HG02852 (cell line): ENCODE data around the gene LRCH3.

ENCODE experiments used
- ATAC-seq: cut with Tn5 transposase; IDR thresholded peaks from one replicate; pipeline ENCODE4 v1.9.1; 2021; ENCODE audit warnings: mild to moderate bottlenecking, moderate library complexity; ENCODE audit not compliant: unreplicated experiment

LRCH3 gene

DNA sequence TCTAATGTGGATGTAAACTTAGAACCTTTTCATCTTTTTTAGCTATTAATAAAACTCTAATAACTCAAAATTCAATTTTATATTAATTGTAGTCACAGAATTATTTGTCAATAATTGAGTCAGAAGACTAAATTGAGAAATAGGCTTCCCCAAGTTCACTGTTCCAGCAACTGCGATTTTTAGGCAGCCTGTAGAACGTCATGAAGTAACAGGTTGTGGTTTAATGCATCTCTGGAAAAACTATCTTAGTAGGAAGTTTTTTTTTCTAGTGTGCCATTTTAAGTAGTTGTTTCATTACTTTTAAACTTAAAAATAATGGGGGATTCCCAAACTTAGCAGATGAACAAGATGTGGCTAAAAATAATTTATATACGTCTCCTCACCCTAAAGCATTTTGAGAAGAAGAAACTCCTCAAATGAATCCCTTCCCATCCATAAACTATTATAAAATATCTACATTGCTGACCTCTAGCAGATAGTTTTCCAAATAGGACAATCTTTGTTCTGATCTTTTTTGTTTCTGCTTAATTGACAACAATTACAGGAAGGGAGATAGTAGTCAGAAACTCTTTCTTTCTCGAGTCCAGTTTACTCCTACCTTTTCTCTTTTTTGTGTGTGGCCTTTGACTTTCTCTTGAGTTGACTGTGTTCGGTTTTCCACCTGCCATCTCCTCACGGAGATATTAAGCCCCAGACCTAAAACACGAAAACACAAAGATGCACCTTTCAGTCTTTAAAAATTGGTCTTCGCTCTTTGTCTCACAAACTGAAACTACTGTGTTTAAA lies 43.1 kb downstream of the LRCH3 start:
- no peak for ATAC-seq

DNA sequence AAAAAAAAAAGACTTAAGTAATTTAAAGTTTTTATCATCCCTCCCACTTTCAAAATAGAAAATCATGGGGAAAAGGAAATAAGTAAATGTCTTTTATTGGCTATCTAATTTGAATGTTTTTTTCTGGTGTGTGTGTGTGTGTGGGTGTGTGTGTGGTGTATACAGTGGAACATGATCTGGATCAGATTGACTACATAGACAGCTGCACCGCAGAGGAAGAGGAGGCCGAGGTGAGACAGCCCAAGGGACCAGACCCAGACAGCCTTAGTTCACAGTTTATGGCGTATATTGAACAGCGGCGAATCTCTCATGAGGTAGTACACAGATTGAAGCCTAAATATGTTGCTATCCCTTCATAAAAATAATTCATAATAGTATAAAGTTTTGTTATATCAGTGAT lies 44.5 kb downstream of the LRCH3 start:
- ATAC-seq, result no peak

DNA sequence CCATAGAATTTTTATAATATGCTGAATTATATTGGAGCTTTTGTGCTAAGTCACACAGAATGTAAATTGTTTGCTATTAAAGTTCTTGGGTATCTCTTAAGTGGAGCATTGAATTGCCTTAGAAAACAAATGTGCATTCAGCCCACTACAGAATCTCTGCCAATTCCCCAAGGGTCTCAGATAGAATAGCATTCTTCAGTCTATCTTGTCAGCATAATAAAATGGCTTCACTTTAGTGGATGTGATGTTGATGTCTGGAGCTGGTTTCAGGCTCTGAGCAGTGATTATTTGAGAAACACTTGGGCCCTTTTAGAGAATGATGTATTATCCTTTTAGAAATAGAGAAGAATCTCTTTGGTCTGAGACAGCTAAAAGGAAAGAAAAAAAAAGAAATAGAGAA lies 45.2 kb downstream of the LRCH3 start:
- ATAC-seq, result no peak

DNA sequence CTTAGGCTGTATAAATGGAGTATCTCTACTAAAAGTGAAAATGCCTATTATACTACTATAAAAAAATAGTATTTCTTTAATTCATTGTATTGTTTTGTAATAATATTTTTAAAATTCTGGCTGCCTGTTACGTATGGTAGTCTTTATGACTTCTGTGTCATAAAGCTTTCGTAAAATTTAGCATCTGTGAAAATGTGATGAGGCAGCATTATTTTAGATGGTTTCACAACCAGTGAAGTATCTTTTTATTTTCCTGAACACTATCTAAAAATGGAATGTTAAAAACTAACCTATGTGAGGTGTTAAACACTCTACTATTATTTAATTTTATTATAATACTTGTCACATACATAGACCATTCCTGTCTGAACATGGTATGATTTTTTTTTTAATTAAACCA lies 46.2 kb downstream of the LRCH3 start:
- no peak for ATAC-seq

DNA sequence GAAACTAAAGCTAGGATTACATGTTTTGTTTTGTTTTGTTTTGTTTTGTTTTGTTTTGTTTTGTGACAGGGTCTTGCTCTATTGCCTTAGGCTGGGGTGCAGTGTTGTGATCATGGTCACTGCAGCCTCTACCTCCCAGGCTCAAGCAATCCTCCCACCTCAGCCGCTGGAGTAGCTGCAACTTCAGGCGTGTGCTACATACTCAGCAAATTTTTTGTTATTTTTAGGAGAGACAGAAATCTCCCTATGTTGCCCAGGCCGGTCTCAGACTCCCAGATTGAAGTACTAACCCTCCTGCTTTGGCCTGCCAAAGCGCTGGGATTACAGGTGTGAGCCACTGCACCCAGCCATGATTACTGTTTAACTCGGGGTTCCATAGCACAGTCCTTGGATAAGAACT lies 50.7 kb downstream of the LRCH3 start:
- no peak for ATAC-seq

DNA sequence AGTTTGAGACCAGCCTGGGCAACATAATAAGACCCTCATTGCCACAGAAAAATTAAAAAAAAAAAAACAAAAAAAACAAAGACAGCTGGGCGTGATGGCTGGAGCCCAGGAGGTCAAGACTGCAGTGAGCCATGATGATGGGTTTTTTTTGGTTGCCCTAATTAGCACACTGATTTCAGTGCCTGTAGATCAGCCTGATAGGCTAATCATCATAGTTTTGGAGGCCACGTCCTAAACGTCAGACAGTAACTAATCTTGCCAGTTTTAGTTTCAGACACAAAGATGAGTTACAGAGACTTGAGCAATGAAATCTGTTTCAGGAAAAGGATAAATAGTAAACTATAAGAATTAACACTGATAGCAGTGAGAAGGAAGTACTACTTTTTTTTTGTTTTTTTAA lies 55.4 kb downstream of the LRCH3 start:
- no peak for ATAC-seq

DNA sequence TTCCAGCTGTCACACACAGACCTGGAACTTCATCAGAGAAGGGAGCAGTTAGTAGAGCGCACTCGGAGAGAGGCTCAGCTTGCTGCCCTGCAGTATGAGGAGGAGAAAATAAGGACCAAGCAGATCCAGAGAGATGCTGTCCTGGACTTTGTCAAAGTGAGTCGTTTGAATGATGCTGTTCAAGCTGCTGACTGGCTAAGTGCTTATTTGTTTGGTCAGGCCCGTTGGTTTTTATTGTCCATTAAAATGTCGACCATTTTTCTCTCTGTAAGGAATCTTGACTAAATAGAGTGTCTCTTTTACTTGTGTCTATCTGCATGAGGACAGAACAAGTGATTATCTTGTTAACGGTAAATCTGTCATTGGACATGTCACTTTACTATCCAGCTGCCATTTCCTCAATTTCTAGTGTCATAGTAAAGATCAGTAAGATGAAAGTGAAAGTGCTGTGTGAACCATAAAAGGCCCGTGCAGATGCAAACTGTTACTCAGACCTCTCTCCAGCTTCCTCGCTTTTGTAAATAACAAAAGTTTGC lies 56.9 kb downstream of the LRCH3 start:
- peak; percentile 85 for ATAC-seq

DNA sequence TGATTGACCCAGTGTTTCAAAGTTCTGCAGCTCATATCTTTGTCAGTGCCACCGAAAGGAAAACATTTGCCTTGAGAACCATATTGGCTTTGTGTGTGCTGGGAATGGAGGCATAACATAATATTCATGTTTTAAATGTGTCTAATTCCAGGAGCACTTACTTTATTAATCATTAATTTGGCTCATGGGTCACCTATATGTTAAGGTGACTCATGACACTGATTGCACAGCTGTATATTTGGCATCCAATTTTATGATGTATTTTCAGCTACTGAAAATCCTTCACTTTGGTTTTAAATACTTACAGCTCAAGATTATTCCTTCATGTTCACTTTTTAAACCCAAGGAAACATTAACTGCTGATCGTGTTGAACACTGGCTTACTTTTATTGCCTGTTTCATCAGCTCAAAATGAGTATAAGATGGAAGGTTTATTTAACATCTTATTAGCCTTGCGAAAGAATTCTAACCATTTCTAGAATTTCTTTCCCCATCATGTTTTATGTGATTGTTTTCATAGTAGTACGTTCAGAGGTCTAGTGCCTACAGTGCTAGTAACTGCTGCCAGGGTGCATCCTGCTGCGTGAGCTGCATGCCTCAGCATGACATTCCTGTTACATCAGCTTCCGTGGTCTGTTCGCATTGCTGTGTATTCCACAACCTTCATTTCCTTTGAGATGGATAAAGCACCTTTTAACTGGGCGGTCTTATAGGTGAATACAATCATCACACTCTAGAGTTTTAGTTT lies 63.7 kb downstream of the LRCH3 start:
- ATAC-seq, result no peak

DNA sequence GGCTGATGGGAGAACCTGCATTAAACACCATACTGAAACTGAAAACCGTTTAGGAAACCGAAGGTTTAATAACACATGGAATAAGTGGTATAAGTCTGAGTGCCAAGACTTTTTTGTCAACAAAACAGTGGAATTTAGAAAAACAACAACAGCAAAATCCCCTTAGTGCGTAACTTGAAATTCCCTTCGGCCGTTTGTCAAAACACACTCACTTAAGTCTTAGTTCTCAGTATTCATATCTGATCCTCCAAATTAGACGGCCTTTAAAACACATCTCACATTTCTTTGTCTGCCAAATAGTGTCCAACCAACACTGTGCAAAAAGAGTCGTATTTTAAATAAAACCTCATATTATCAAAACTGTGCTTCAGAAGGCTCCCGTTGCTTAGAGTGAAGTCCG lies 64.5 kb downstream of the LRCH3 start:
- no peak for ATAC-seq

DNA sequence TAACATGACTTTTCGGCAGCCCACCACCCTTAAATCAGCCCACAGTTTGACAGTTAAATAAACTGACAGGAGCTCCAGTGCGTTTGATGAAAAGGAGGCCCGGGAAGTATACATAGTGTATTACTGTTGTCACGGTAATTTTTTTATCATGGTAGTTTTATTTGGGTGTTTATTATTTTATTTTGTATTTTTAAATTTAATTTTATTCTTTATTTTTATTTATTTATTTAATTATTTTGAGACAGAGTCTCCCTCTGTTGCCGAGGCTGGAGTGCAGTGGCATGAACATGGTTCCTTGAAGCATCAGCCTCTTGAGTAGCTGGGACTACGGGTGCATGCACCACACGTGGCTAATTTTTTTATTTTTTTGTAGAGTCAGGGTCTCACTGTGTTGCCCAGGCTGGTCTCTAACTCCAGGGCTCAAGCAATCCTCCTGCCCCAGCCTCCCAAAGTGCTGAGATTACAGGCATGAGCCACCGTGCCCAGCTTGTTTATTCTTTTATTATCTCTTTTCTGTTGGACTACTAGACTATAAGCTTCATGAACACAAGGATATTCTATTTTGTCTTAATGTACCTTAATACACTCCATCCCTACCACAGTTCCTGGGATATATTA lies 65.3 kb downstream of the LRCH3 start:
- no peak for ATAC-seq

DNA sequence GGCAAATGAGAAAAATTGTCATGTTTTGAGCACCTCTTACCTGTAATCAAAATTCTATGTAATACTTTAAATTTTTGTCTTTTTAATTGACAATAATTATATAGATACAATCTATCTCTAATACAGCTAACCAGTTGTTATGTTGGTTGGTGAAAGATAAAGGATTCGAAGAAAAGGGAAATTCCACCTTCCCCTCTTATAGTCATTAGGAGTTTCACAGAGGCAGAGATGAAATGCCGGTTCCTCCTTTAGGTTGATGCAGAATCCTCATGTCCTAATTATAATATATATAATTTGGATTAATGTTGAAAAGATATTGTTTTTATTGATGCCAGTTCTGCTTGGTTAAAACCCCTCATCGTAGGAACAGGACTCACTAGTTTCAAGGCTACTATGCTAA lies 67.1 kb downstream of the LRCH3 start:
- no peak for ATAC-seq

DNA sequence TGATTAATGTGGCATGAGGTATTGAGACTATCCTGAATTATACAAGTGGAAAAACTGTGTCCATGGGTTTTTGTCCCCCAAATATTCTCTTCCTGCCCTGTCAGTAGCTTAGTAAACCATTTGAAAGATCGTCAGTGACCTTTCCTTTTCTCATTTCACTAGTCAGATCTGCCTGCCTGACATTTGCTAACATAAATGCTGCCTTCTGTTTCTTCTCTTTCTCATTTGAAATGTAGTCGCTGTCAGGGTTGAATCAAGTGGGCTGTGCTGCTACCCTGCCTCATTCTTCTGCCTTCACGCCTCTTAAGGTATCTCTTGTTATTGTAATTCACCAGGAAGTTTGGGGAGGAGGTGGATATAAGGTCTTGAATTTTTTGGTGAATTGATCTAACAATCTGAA lies 67.5 kb downstream of the LRCH3 start:
- ATAC-seq, result no peak

DNA sequence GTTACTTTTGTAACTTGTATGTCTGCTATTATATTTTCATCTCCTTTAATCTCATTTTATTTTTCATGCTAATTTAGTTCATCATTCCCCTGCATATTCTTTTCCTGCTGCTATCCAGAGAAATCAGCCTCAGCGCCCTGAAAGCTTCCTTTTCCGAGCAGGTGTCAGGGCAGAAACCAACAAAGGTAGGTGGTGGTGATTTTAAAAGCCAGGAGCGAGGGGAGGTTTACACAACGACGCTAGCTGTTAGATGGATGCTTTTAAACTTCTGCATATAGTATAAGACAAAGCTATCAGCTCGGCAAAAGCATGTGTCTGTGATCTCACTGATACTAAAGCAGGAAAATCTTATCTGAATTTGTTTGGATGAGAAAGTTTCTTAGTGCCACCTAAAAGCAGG lies 75.0 kb downstream of the LRCH3 start:
- no peak for ATAC-seq

DNA sequence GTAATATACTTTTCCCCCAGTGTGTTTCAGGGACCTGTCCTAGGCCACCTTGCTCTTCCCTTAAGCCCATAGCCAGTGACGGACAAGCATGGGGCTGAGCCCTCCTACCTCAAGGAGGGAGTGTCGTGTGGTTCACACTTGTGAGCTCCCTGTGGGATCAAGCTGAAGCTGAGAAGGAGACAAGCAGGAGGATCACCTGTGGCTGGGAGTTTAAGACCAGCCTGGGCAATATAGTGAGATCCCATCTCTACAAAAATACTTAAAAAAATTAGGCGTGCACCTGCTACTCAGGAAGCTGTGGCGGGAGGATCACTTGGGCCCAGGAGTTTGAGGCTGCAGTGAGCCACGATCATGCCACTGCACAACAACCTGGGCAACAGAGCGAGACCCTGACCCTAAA lies 82.3 kb downstream of the LRCH3 start:
- ATAC-seq, result no peak

DNA sequence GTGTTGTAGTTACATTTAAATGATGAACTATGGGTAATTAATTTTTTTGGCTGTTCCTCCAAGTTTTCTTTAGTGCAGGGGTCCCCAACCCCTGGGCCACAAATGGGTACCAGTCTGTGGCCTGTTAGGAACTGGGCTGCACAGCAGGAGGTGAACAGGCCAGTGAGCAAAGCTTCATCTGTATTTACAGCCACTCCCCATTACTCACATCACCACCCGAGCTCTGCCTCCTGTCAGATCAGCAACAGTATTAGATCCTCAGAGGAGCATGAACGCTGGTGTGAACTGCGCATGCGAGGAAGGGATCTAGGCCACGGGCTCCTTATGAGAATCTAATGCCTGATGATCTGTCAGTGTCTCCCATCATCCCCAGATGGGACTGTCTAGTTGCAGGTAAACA lies 83.0 kb downstream of the LRCH3 start:
- no peak for ATAC-seq

DNA sequence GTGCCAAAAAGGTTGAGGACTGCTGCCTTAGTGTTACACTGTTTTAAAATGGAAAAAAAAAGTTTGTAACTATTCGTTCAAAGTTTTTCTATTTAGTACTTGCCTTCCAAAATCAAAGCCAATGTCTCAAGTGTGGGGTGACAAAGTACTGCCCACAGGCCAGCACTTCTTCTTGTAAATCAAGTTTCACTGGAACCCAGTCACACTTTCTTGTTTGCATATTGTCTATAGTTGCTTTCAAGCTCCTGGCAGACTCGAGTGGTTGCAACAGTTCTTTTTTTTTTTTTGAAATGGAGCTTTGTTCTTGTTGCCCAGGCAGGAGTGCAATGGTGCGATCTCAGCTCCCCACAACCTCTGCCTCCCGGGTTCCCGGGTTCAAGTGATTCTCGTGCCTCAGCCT lies 83.6 kb downstream of the LRCH3 start:
- no peak for ATAC-seq

DNA sequence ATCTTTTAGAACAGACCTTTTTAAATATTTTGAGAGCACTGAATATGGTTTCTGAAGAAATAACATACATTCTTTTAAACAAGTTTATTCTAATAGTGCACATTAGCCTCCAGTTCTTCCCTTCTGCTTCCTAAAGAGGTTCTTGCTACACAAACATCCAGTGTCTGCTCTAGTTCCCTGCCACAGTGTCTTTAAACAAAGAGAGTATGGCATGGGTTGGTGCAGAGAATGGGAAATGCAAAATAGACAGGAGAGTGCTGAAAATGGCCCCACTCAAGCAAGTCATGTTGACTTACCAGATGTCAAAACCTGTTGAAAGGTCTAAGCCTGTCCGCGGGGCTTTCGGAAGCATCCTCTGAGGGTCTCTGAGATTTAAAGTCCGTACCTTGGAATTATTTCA lies 86.8 kb downstream of the LRCH3 start:
- no peak for ATAC-seq

DNA sequence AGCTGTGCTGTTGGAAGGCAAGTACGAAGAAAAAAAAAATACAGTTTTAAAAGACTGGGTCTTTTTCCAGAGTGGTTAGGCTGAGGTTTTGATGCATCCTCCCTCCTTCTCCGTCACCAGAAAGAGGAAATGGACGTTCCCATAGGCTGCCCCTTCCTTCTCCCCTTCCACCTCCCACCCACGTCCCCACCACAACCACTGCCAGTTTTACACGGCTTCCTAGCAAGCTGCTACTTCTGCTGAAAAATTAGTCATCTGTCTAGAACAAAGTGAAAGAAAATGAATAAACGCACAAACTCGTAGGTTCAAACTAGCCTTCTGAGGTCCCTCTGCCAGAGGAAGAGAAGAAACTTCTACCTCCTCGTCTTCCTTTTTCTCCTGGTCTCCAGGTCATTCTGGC lies 87.4 kb downstream of the LRCH3 start:
- ATAC-seq, result no peak

DNA sequence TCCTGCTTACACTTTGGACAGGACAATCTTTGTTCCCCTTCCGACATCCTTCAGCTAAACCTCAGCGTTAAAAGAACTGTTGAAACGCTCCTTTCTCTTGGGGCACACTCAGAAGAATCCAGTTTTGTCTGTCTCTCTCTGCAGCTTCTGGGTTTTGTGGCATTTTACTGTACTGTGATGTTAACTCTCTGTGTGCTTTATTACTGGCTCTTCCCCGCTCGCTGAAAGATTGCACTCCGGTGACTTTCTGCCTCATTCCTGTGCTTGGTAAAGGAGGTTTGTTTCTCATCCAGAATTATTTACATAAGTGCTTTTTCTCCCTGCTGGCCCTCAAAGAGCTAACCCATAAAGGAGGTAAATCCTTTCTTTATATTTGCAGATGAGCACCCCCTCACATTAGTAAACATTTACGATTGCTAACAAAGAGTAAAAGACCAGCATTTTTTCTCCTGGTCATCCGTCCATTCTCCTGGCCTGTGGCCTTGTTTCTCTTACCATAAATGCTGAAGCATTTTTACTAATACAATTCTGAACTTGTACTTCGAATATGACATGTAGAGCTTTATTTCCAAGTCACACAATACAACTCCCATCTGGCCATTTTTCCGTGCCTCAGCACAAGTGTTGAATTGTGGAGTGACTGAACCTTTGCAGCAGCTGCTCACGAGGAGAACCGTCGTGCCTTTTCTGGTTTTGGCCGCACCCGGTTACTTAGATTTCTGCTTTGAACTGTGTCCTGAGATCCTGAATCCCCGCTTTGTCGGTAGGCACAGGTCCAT lies 89.6 kb downstream of the LRCH3 start:
- no peak for ATAC-seq

DNA sequence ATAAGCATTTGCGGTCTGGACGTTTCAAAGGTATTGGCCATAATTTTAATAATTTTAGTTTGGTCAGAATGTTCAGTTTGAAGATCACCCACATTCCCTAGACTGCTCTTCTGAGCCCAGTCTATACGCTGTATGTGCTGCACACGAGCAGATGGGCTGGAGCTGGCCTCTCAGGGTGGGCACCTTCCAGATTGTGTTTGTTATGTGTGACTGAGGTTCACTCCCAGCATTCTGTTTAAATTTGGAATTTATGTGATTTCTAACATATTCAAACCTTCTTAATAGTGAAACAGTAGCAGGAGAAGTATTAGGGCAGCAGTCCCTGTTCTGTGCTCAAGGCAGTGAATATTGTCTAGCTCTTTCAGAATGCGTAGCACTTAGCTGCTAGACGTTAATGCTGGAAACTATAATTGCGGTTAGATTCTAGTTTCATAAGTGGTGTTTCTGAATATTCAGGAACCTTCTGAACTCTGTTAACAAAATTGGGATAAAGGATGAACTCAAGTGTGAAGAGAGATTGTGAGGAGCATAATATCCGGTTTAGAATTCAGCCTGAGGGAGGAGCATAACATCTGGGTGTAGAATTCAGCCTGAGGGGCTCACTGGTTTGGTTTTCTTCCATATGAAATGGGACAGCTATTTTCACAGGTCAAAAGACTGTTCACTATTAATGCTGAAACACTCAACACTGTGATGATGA lies 90.4 kb downstream of the LRCH3 start:
- no peak for ATAC-seq

DNA sequence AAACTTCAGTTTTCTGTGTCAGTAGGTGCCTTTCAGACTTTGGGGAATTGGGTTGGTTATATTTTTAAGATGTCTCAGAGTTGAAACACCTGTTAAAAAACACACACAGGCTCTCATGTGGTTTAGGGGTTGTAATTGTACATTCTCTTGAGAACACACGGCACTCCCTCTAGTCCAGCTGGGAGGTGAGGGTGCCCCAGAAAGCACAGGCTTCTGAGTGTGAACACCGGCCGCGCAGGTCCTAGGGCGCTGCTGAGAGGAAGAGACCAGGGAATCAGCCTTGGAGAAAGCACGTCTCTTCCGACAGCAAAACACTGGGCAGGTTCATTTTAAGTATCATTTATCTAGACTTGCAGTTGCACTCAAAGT lies 90.9 kb downstream of the LRCH3 start:
- no peak for ATAC-seq
